ENCODE results near the gene MRGPRE.
"Not testable (repeated sequence)": the region's sequence is repeated elsewhere in the genome, so short reads cannot be mapped to it uniquely, and the experiment has no call there.

MRGPRE gene

GRCh38 chr11:3257509-3257908 is 25.3 kb upstream of the MRGPRE start:
- ATAC-seq (ENCODE audit: insufficient read depth, low read depth); H4K20me1 ChIP-seq (ENCODE audit: insufficient read depth, low read length): not testable (repeated sequence)

GRCh38 chr11:3255241-3255640 is 23.0 kb upstream of the MRGPRE start:
- DNase-seq; H3K4me3 ChIP-seq (ENCODE audit: low read depth in 1 of 2, low read length in 2 of 2); H3K36me3 ChIP-seq (ENCODE audit: insufficient read depth, low read length); H3K4me1 ChIP-seq (ENCODE audit: insufficient read depth, low read length); H3K9ac ChIP-seq (ENCODE audit: low read depth, low read length); H3K27ac ChIP-seq (ENCODE audit: low read length); H3K9me3 ChIP-seq (ENCODE audit: insufficient read depth, low read length, severe bottlenecking); H4K20me1 ChIP-seq (ENCODE audit: insufficient read depth, low read length); H3K27me3 ChIP-seq (ENCODE audit: insufficient read depth, low read length, poor library complexity); ATAC-seq (ENCODE audit: insufficient read depth, low read depth); H3K79me2 ChIP-seq (ENCODE audit: insufficient read depth, low read length); H3K4me2 ChIP-seq (ENCODE audit: insufficient read depth, low read length); H2AFZ ChIP-seq (ENCODE audit: low read depth, low read length): not testable (repeated sequence)

More at GRCh38 chr11:3257509-3257908, 25.3 kb upstream of the MRGPRE start:
- H3K9ac ChIP-seq (ENCODE audit: low read depth, low read length); H2AFZ ChIP-seq (ENCODE audit: low read depth, low read length); H3K4me2 ChIP-seq (ENCODE audit: insufficient read depth, low read length); H3K36me3 ChIP-seq (ENCODE audit: insufficient read depth, low read length); H3K4me3 ChIP-seq (ENCODE audit: low read depth in 1 of 2, low read length in 2 of 2); H3K27ac ChIP-seq (ENCODE audit: low read length); H3K4me1 ChIP-seq (ENCODE audit: insufficient read depth, low read length); H3K9me3 ChIP-seq (ENCODE audit: insufficient read depth, low read length, severe bottlenecking); DNase-seq; H3K79me2 ChIP-seq (ENCODE audit: insufficient read depth, low read length); H3K27me3 ChIP-seq (ENCODE audit: insufficient read depth, low read length, poor library complexity): not testable (repeated sequence)

GRCh38 chr11:3254773-3255172 is 22.6 kb upstream of the MRGPRE start:
- not testable (repeated sequence) for H4K20me1 ChIP-seq (ENCODE audit: insufficient read depth, low read length); H3K9me3 ChIP-seq (ENCODE audit: insufficient read depth, low read length, severe bottlenecking); H3K4me1 ChIP-seq (ENCODE audit: insufficient read depth, low read length); ATAC-seq (ENCODE audit: insufficient read depth, low read depth); H3K27ac ChIP-seq (ENCODE audit: low read length); DNase-seq; H3K4me3 ChIP-seq (ENCODE audit: low read depth in 1 of 2, low read length in 2 of 2); H3K36me3 ChIP-seq (ENCODE audit: insufficient read depth, low read length); H3K9ac ChIP-seq (ENCODE audit: low read depth, low read length); H3K27me3 ChIP-seq (ENCODE audit: insufficient read depth, low read length, poor library complexity); H3K79me2 ChIP-seq (ENCODE audit: insufficient read depth, low read length); H3K4me2 ChIP-seq (ENCODE audit: insufficient read depth, low read length); H2AFZ ChIP-seq (ENCODE audit: low read depth, low read length)

GRCh38 chr11:3245071-3245470 is 12.9 kb upstream of the MRGPRE start:
- Histone ChIP-seq H3K4me1 (ENCODE audit: insufficient read depth, low read length) (no peaks in the 10 kb centered on the region), H3K4me3 (ENCODE audit: low read depth in 1 of 2, low read length in 2 of 2) (no peak overlapping the region), H3K27me3 (ENCODE audit: insufficient read depth, low read length, poor library complexity) (no peaks in the 10 kb centered on the region), H3K9ac (ENCODE audit: low read depth, low read length) (no peak overlapping the region), H3K27ac (ENCODE audit: low read length) (no peak overlapping the region), H4K20me1 (ENCODE audit: insufficient read depth, low read length) (no peaks in the 10 kb centered on the region), H3K79me2 (ENCODE audit: insufficient read depth, low read length) (no peaks in the 10 kb centered on the region), H3K36me3 (ENCODE audit: insufficient read depth, low read length) (no peaks in the 10 kb centered on the region), H3K9me3 (ENCODE audit: insufficient read depth, low read length, severe bottlenecking) (peaks cover 5% of the 10 kb centered on the region), H2AFZ (ENCODE audit: low read depth, low read length) (no peak overlapping the region), H3K4me2 (ENCODE audit: insufficient read depth, low read length) (no peak overlapping the region)
- ATAC-seq (ENCODE audit: insufficient read depth, low read depth) (no peak), DNase-seq (no peak)
- TF ChIP-seq EZH2 (IDR thresholded peaks at IDR 0.05; ENCODE audit: borderline replicate concordance, low read depth, low read length, severe bottlenecking): no peak
- no peak for TF ChIP-seq CTCF (IDR thresholded peaks at IDR 0.05; ENCODE audit: borderline replicate concordance, extremely low read depth, low read length, poor library complexity, severe bottlenecking)

GRCh38 chr11:3243880-3244279 is 11.7 kb upstream of the MRGPRE start:
- Histone ChIP-seq H3K4me3 (ENCODE audit: low read depth in 1 of 2, low read length in 2 of 2) (no peak overlapping the region), H3K36me3 (ENCODE audit: insufficient read depth, low read length) (no peaks in the 10 kb centered on the region), H3K27me3 (ENCODE audit: insufficient read depth, low read length, poor library complexity) (no peaks in the 10 kb centered on the region), H3K4me2 (ENCODE audit: insufficient read depth, low read length) (no peak overlapping the region), H3K4me1 (ENCODE audit: insufficient read depth, low read length) (no peaks in the 10 kb centered on the region), H2AFZ (ENCODE audit: low read depth, low read length) (no peak overlapping the region), H3K27ac (ENCODE audit: low read length) (no peak overlapping the region), H3K9ac (ENCODE audit: low read depth, low read length) (no peak overlapping the region), H3K9me3 (ENCODE audit: insufficient read depth, low read length, severe bottlenecking) (peaks cover 5% of the 10 kb centered on the region), H4K20me1 (ENCODE audit: insufficient read depth, low read length) (no peaks in the 10 kb centered on the region), H3K79me2 (ENCODE audit: insufficient read depth, low read length) (no peaks in the 10 kb centered on the region)
- DNase-seq (no peak), ATAC-seq (ENCODE audit: insufficient read depth, low read depth) (no peak)
- TF ChIP-seq CTCF (IDR thresholded peaks at IDR 0.05; ENCODE audit: borderline replicate concordance, extremely low read depth, low read length, poor library complexity, severe bottlenecking): no peak
- TF ChIP-seq EZH2 (IDR thresholded peaks at IDR 0.05; ENCODE audit: borderline replicate concordance, low read depth, low read length, severe bottlenecking): no peak
